HEK293 (cell line): ENCODE results near the gene SMC4.

Experiments
- CTCF ChIA-PET: fragments of 350-600 bp; formaldehyde crosslinking; extraction: SDS; loops from one replicate; lab custom pipeline; 2021; ENCODE audit warnings: antibody characterized with exemption; lab: Yijun Ruan, JAX
- POLR2A ChIA-PET: fragments of 300-600 bp; formaldehyde crosslinking; extraction: SDS; loops from one replicate; lab custom pipeline; 2020; ENCODE audit warnings: antibody characterized with exemption, inconsistent platforms; lab: Yijun Ruan, JAX
- H3K27ac ChIP-seq: fragments of 200-500 bp; sonication (Bioruptor generic); 2 replicates; pipeline ENCODE4 v1.5.1; 2014; ENCODE audit warnings: low read depth, low read length, control low read depth, inconsistent platforms; ENCODE audit errors: extremely low read depth
- H3K36me3 ChIP-seq, 2 experiments: fragments of 200-500 bp in 1 of 2; sonication (Bioruptor generic) in 1 of 2; 1 replicate in 1 of 2; 2 replicates in 1 of 2; pipeline ENCODE4 v1.5.1; 2014 to 2017; ENCODE audit warnings: inconsistent platforms in 2 of 2, low read length in 2 of 2; ENCODE audit not compliant: control insufficient read depth in 2 of 2, insufficient read depth in 1 of 2
- H3K4me1 ChIP-seq: fragments of 200-500 bp; sonication (Bioruptor generic); 2 replicates; pipeline ENCODE4 v1.5.1; 2014; ENCODE audit warnings: mild to moderate bottlenecking, low read length, inconsistent platforms; ENCODE audit not compliant: control insufficient read depth, insufficient read depth
- H3K4me3 ChIP-seq: 2 replicates; pipeline ENCODE4 v1.5.1; 2011; ENCODE audit warnings: low read depth, mild to moderate bottlenecking, control low read depth, low read length, moderate library complexity
- H3K9me3 ChIP-seq: fragments of 200-500 bp; sonication (Bioruptor generic); 2 replicates; pipeline ENCODE4 v1.5.1; 2014; ENCODE audit warnings: low read depth, low read length, inconsistent platforms; ENCODE audit not compliant: control insufficient read depth, insufficient read depth
- IKZF3 ChIP-seq: fragments of 450-650 bp; IDR thresholded peaks from 2 replicates; pipeline ENCODE4 v1.5.0; 2018; ENCODE audit warnings: missing biosample characterization, mild to moderate bottlenecking, missing genetic modification characterization, moderate library complexity
- INSM2 ChIP-seq: fragments of 450-650 bp; formaldehyde crosslinking; IDR thresholded peaks from 2 replicates; pipeline ENCODE4 v1.5.1; 2016; ENCODE audit warnings: missing biosample characterization, missing genetic modification characterization
- KLF17 ChIP-seq: fragments of 450-650 bp; formaldehyde crosslinking; IDR thresholded peaks from 2 replicates; pipeline ENCODE4 v1.5.1; 2016; ENCODE audit warnings: missing biosample characterization, missing genetic modification characterization
- KLF7 ChIP-seq: fragments of 450-650 bp; formaldehyde crosslinking; IDR thresholded peaks from 2 replicates; pipeline ENCODE4 v1.5.1; 2016; ENCODE audit warnings: missing biosample characterization, missing genetic modification characterization, borderline replicate concordance
- KLF9 ChIP-seq: fragments of 450-650 bp; formaldehyde crosslinking; IDR thresholded peaks from 2 replicates; pipeline ENCODE4 v1.5.1; 2016; ENCODE audit warnings: missing biosample characterization, missing genetic modification characterization, low read depth
- MEIS1 ChIP-seq: sonication (generic); formaldehyde crosslinking; IDR thresholded peaks from 2 replicates; pipeline ENCODE4 v1.8.1; 2022; ENCODE audit warnings: missing genetic modification reagents, mild to moderate bottlenecking, borderline replicate concordance
- PRDM1 ChIP-seq: fragments of 450-650 bp; formaldehyde crosslinking; IDR thresholded peaks from 2 replicates; pipeline ENCODE4; 2016; ENCODE audit warnings: missing biosample characterization, missing genetic modification characterization
- WT1 ChIP-seq: fragments of 450-650 bp; formaldehyde crosslinking; IDR thresholded peaks from 2 replicates; pipeline ENCODE4 v1.5.1; 2016; ENCODE audit warnings: missing biosample characterization, missing genetic modification characterization
- YY1 ChIP-seq: fragments of 450-650 bp; formaldehyde crosslinking; IDR thresholded peaks from 2 replicates; pipeline ENCODE4 v1.5.1; 2018; ENCODE audit warnings: missing biosample characterization, missing genetic modification characterization
- ZBTB1 ChIP-seq: fragments of 450-650 bp; formaldehyde crosslinking; IDR thresholded peaks from 2 replicates; pipeline ENCODE4 v1.5.1; 2016; ENCODE audit warnings: missing biosample characterization, missing genetic modification characterization
- ZBTB48 ChIP-seq: fragments of 450-650 bp; formaldehyde crosslinking; IDR thresholded peaks from 2 replicates; pipeline ENCODE4 v1.5.1; 2016; ENCODE audit warnings: missing biosample characterization, missing genetic modification characterization
- ZFHX2 ChIP-seq: fragments of 450-650 bp; formaldehyde crosslinking; conservative IDR thresholded peaks from 2 replicates; pipeline ENCODE4 v1.5.1; 2016; ENCODE audit warnings: missing biosample characterization, missing genetic modification characterization
- ZIC2 ChIP-seq: fragments of 450-650 bp; formaldehyde crosslinking; IDR thresholded peaks from 2 replicates; pipeline ENCODE4 v1.5.1; 2016; ENCODE audit warnings: missing biosample characterization, missing genetic modification characterization
- ZNF16 ChIP-seq: fragments of 450-650 bp; formaldehyde crosslinking; IDR thresholded peaks from 2 replicates; pipeline ENCODE4 v1.5.1; 2016; ENCODE audit warnings: low read depth, missing biosample characterization, missing genetic modification characterization
- ZNF202 ChIP-seq: fragments of 450-650 bp; formaldehyde crosslinking; IDR thresholded peaks from 2 replicates; pipeline ENCODE4 v1.5.1; 2016; ENCODE audit warnings: missing biosample characterization, missing genetic modification characterization, borderline replicate concordance
- ZNF221 ChIP-seq: fragments of 450-650 bp; formaldehyde crosslinking; IDR thresholded peaks from 2 replicates; pipeline ENCODE4 v1.5.1; 2017; ENCODE audit warnings: missing biosample characterization, missing genetic modification characterization, borderline replicate concordance
- ZNF239 ChIP-seq: fragments of 450-650 bp; formaldehyde crosslinking; IDR thresholded peaks from 2 replicates; pipeline ENCODE4 v1.5.1; 2016; ENCODE audit warnings: missing biosample characterization, missing genetic modification characterization
- ZNF24 ChIP-seq: fragments of 450-650 bp; formaldehyde crosslinking; IDR thresholded peaks from 2 replicates; pipeline ENCODE4 v1.5.1; 2016; ENCODE audit warnings: missing biosample characterization, missing genetic modification characterization
- ZNF248 ChIP-seq: fragments of 450-650 bp; formaldehyde crosslinking; IDR thresholded peaks from 2 replicates; pipeline ENCODE4 v1.5.1; 2017; ENCODE audit warnings: missing biosample characterization, missing genetic modification characterization
- ZNF274 ChIP-seq, 2 experiments: fragments of 200-500 bp in 1 of 2; fragments of 450-650 bp in 1 of 2; sonication (Bioruptor generic) in 1 of 2; formaldehyde crosslinking in 1 of 2; IDR thresholded peaks; 2 replicates each; pipeline versions ENCODE4 v1.5.1 to v1.6.1; 2014 to 2016; ENCODE audit warnings: borderline replicate concordance in 1 of 2, inconsistent platforms in 1 of 2, low read length in 1 of 2, missing biosample characterization in 1 of 2, missing genetic modification characterization in 1 of 2
- ZNF292 ChIP-seq: fragments of 450-650 bp; formaldehyde crosslinking; IDR thresholded peaks from 2 replicates; pipeline ENCODE4 v1.5.1; 2016; ENCODE audit warnings: low read depth, missing biosample characterization, missing genetic modification characterization, borderline replicate concordance
- ZNF416 ChIP-seq: fragments of 450-650 bp; formaldehyde crosslinking; IDR thresholded peaks from 2 replicates; pipeline ENCODE4 v1.5.1; 2016; ENCODE audit warnings: missing biosample characterization, missing genetic modification characterization
- ZNF544 ChIP-seq: fragments of 450-650 bp; formaldehyde crosslinking; IDR thresholded peaks from 2 replicates; pipeline ENCODE4 v1.5.0; 2017; ENCODE audit warnings: missing biosample characterization, missing genetic modification characterization
- ZNF654 ChIP-seq: fragments of 450-650 bp; formaldehyde crosslinking; IDR thresholded peaks from 2 replicates; pipeline ENCODE4 v1.5.1; 2016; ENCODE audit warnings: low read depth, missing biosample characterization, missing genetic modification characterization
- ZNF660 ChIP-seq: fragments of 450-650 bp; IDR thresholded peaks from 2 replicates; pipeline ENCODE4 v1.5.1; 2018; ENCODE audit warnings: missing biosample characterization, mild to moderate bottlenecking, missing genetic modification characterization
- ZNF664 ChIP-seq: fragments of 450-650 bp; formaldehyde crosslinking; IDR thresholded peaks from 2 replicates; pipeline ENCODE4 v1.5.1; 2016; ENCODE audit warnings: missing biosample characterization, missing genetic modification characterization
- ZNF677 ChIP-seq: fragments of 450-650 bp; IDR thresholded peaks from 2 replicates; pipeline ENCODE4 v1.5.0; 2018; ENCODE audit warnings: missing biosample characterization, mild to moderate bottlenecking, missing genetic modification characterization, moderate library complexity
- ZNF768 ChIP-seq: fragments of 450-650 bp; formaldehyde crosslinking; IDR thresholded peaks from 2 replicates; pipeline ENCODE4 v1.5.1; 2018; ENCODE audit warnings: missing biosample characterization, mild to moderate bottlenecking, missing genetic modification characterization
- ZSCAN5A ChIP-seq: fragments of 450-650 bp; formaldehyde crosslinking; IDR thresholded peaks from 2 replicates; pipeline ENCODE4 v1.5.1; 2016; ENCODE audit warnings: missing biosample characterization, missing genetic modification characterization
- TF ChIP-seq, protein P1 (sequence below): fragments of 450-650 bp; formaldehyde crosslinking; IDR thresholded peaks from 2 replicates; pipeline ENCODE4 v1.5.1; 2016; ENCODE audit warnings: missing biosample characterization, missing genetic modification characterization

SMC4 gene

GRCh38 chr3:160413613-160414248 lies 14.3 kb downstream of the SMC4 start:
- Histone ChIP-seq H3K4me3 (no peak overlapping the region), H3K27ac (no peak overlapping the region), H3K4me1 (no peaks in the 10 kb centered on the region), H3K36me3 (peaks cover 65 to 84% of the 10 kb centered on the region in 2 experiments), H3K9me3 (no peaks in the 10 kb centered on the region)
- ChIA-PET POLR2A (no interaction called here), CTCF (interaction anchor here (0.6 to 4.2 kb wide), 11 partner anchors 8 to 539 kb away, joined by 3 to 22 read pairs (median 3); no protein-coding TSS in a partner anchor)
- no peak for TF ChIP-seq ZNF677 (tag by site-specific recombination)
- TF ChIP-seq PRDM1 (tag by site-specific recombination) = peak; percentile 67
- TF ChIP-seq ZNF202 = no peak
- no peak for TF ChIP-seq YY1
- peak; percentile 66 for TF ChIP-seq ZNF654 (tag by site-specific recombination)
- peak; percentile 62 for TF ChIP-seq ZNF660 (tag by site-specific recombination)
- no peak for TF ChIP-seq ZNF16 (tag by site-specific recombination)
- TF ChIP-seq INSM2 (tag by site-specific recombination) = no peak
- no peak for TF ChIP-seq ZNF274 (IDR thresholded peaks at IDR 0.05; ENCODE audit: low read length)
- TF ChIP-seq ZNF274 (tag by site-specific recombination; IDR thresholded peaks at IDR 0.05; ENCODE audit: borderline replicate concordance) = no peak
- TF ChIP-seq, protein P1, sequence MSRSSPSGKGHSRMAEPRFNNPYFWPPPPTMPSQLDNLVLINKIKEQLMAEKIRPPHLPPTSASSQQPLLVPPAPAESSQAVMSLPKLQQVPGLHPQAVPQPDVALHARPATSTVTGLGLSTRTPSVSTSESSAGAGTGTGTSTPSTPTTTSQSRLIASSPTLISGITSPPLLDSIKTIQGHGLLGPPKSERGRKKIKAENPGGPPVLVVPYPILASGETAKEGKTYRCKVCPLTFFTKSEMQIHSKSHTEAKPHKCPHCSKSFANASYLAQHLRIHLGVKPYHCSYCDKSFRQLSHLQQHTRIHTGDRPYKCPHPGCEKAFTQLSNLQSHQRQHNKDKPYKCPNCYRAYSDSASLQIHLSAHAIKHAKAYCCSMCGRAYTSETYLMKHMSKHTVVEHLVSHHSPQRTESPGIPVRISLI = 0 out of 2 replicates have a peak, but pooled peaks have one; percentile 13

GRCh38 chr3:160417311-160417710 lies 17.9 kb downstream of the SMC4 start:
- CTCF ChIA-PET = interaction anchor here (1.1 to 1.2 kb wide), 2 partner anchors 9 to 16 kb away, joined by 3 to 5 read pairs; no protein-coding TSS in a partner anchor
- Histone ChIP-seq H3K9me3 (no peaks in the 10 kb centered on the region), H3K36me3 (peaks cover 73 to 93% of the 10 kb centered on the region in 2 experiments), H3K4me3 (no peak overlapping the region), H3K27ac (no peak overlapping the region), H3K4me1 (no peaks in the 10 kb centered on the region)
- POLR2A ChIA-PET = no interaction called here
- no peak for TF ChIP-seq ZFHX2 (tag by site-specific recombination)
- no peak for TF ChIP-seq ZNF544
- TF ChIP-seq ZBTB1 (tag by site-specific recombination) = no peak
- no peak for TF ChIP-seq WT1 (tag by site-specific recombination)
- no peak for TF ChIP-seq ZBTB48 (tag by site-specific recombination)
- TF ChIP-seq ZSCAN5A (tag by site-specific recombination) = no peak
- TF ChIP-seq ZNF24 (tag by site-specific recombination) = no peak
- no peak for TF ChIP-seq IKZF3 (tag by site-specific recombination)
- no peak for TF ChIP-seq ZNF664
- TF ChIP-seq KLF7 (tag by site-specific recombination) = no peak
- TF ChIP-seq KLF9 (tag by site-specific recombination) = no peak
- no peak for TF ChIP-seq ZNF292 (tag by site-specific recombination)
- TF ChIP-seq ZIC2 (tag by site-specific recombination) = no peak
- no peak for TF ChIP-seq ZNF768 (tag by site-specific recombination)
- TF ChIP-seq KLF17 (tag by site-specific recombination) = no peak
- no peak for TF ChIP-seq ZNF221
- no peak for TF ChIP-seq MEIS1 (CRISPR knock-in tag)
- TF ChIP-seq ZNF239 = no peak
- no peak for TF ChIP-seq ZNF248 (tag by site-specific recombination)
- TF ChIP-seq ZNF416 (tag by site-specific recombination) = no peak
